PC-3 (cell line): ENCODE data around the gene PDCD10.

Experiments used
- EZH2 ChIP-seq: fragments of 300-600 bp; sonication (generic); IDR thresholded peaks from one replicate; pipeline ENCODE4 v1.6.1; 2017; ENCODE audit warnings: antibody characterized with exemption, mild to moderate bottlenecking, low read length; ENCODE audit not compliant: unreplicated experiment
- TF ChIP-seq, protein P1 (sequence below): fragments of 300-600 bp; sonication (generic); conservative IDR thresholded peaks from 2 replicates; pipeline ENCODE4 v1.5.1; 2017; ENCODE audit warnings: antibody characterized with exemption, low read depth, mild to moderate bottlenecking, low read length

DNA sequence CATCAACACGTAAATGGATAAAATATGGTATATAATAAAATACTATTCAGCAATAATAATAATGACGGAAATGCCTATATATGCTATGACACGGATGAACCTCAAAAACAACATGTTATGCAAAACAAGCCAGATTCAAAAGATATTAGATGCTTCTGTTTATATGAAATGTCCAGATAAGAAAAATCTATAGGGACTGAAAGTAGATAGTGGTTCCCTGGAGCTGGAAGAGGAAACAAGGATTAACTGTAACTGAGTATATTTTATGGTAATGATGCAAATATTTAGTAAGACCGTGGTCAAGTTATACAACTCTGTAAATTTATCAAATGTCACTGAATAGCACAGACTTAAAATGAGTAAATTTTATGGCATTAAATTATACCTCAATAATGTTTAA is 55.2 kb downstream of the PDCD10 start:
- TF ChIP-seq, protein P1, sequence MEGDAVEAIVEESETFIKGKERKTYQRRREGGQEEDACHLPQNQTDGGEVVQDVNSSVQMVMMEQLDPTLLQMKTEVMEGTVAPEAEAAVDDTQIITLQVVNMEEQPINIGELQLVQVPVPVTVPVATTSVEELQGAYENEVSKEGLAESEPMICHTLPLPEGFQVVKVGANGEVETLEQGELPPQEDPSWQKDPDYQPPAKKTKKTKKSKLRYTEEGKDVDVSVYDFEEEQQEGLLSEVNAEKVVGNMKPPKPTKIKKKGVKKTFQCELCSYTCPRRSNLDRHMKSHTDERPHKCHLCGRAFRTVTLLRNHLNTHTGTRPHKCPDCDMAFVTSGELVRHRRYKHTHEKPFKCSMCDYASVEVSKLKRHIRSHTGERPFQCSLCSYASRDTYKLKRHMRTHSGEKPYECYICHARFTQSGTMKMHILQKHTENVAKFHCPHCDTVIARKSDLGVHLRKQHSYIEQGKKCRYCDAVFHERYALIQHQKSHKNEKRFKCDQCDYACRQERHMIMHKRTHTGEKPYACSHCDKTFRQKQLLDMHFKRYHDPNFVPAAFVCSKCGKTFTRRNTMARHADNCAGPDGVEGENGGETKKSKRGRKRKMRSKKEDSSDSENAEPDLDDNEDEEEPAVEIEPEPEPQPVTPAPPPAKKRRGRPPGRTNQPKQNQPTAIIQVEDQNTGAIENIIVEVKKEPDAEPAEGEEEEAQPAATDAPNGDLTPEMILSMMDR = no peak
- TF ChIP-seq EZH2 = no peak
